ENCODE measurements around the gene DNAH3. TPM values are rescaled to one million over a fixed set of nuclear protein-coding genes. Genes with fewer than 3 reads are reported as not detected.
"Not testable (repeated sequence)": the region's sequence is repeated elsewhere in the genome, so short reads cannot be mapped to it uniquely, and the experiment has no call there.

DNAH3 gene
- total RNA-seq, 1 donor from 2014 or later = 0.89 TPM

- ATAC-seq (ENCODE audit: poor library complexity) (no peak), DNase-seq (no peak)
- intact Hi-C loops (cut with DNase I) = loop anchor here (10.0 kb wide), 1 partner anchor 144 kb away; no protein-coding TSS in a partner anchor
Observed at GRCh38 chr16:20940871-20941635, 209.6 kb downstream of the DNAH3 start.

DNA sequence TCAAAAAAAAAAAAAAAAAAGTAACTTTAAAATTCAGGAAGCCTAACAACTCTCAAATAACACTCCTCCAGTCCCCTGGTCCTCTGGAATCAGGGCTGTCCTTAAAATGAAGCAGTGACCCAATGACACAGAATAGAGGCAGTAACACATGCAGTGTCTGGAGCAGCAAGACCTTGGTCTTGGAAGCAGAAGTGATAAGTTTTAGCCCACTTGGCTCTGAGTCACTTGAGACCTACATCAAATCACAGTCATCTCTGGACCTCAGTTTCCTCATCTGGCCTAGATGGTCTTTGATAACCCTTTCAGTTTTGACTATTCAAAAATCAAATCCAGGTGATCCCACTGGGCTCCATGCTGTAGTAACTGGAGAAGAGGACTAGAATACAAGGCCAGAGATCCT is 211.0 kb downstream of the DNAH3 start:
- intact Hi-C loops (cut with DNase I) = loop anchor here (10.0 kb wide), 1 partner anchor 145 kb away; no protein-coding TSS in a partner anchor
- DNase-seq = no peak
- no peak for ATAC-seq (ENCODE audit: poor library complexity)

DNA sequence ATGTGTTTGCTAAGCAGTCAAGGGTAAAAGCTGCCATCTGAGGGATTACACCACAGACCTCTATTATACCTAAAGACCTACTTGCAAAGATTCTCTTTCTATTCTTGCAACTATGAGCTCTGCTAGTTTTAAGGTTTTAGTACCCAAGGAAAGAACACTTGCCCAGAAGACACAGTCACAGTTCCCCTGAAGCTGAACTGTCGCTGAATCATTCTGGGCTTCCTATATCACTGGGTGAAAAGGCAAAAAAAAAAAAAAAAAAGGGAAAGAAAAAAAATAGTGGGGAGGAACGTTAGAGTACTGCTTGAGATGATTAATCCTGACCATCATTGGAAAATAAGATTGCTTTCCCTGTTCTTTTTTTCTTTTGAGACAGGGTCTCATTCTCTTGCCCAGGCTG is 212.2 kb downstream of the DNAH3 start:
- intact Hi-C loops (cut with DNase I) = no loop called here
- no peak for ATAC-seq (ENCODE audit: poor library complexity)
- DNase-seq = no peak

- ATAC-seq (ENCODE audit: poor library complexity) (no peak), DNase-seq (no peak)
- intact Hi-C loops (cut with DNase I) = no loop called here
Observed at GRCh38 chr16:20937736-20938135, 212.9 kb downstream of the DNAH3 start.

DNA sequence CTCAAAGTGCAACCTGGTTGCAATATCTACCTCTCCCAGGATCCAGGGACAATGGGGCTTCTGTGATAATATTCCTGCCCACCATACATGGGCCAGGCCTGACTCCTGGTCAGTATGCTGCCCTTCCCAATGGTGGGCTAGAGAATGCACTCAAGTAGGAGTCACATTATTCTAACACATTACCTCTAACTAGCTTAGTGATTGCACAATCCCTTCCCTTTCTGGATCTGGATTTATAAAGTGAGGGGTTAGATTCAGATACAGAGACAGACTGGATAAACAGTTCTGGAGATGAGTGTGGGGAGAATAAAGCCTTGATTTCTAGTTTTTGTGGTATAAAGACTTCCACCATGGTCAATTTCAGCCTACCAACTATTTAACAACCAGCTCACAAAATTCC is 217.1 kb downstream of the DNAH3 start:
- DNase-seq = no peak
- intact Hi-C loops (cut with DNase I) = no loop called here
- no peak for ATAC-seq (ENCODE audit: poor library complexity)

- DNase-seq (no peak), ATAC-seq (ENCODE audit: poor library complexity) (no peak)
- intact Hi-C loops (cut with DNase I) = no loop called here
Observed at GRCh38 chr16:20931066-20931600, 219.5 kb downstream of the DNAH3 start.

DNA sequence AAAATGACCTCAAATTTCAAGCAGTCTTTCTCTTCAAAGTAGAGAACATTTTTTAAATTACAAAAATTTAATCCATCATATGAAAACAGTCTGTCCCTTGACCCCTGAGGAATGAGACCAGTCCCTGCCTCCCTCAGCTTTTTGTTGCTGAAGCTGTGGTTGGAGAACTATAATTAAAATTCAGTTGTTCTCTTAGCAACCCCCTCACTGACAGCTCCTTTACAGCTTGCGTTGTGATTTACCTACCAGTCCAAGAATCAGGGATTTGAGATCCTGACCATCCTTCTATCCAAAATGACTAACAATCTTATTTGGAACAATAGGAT is 220.3 kb downstream of the DNAH3 start:
- no peak for DNase-seq
- ATAC-seq (ENCODE audit: poor library complexity) = peak; percentile 21
- intact Hi-C loops (cut with DNase I) = no loop called here

GRCh38 chr16:20929676-20930364 is 220.8 kb downstream of the DNAH3 start:
- intact Hi-C loops (cut with DNase I); DNase-seq: not testable (repeated sequence)

GRCh38 chr16:20928774-20929411 is 221.8 kb downstream of the DNAH3 start:
- ATAC-seq (ENCODE audit: poor library complexity) (peak; percentile 42), DNase-seq (no peak)
- intact Hi-C loops (cut with DNase I) = no loop called here

More at GRCh38 chr16:20929676-20930364, 220.8 kb downstream of the DNAH3 start:
- peak; percentile 92 for ATAC-seq (ENCODE audit: poor library complexity)

DNA sequence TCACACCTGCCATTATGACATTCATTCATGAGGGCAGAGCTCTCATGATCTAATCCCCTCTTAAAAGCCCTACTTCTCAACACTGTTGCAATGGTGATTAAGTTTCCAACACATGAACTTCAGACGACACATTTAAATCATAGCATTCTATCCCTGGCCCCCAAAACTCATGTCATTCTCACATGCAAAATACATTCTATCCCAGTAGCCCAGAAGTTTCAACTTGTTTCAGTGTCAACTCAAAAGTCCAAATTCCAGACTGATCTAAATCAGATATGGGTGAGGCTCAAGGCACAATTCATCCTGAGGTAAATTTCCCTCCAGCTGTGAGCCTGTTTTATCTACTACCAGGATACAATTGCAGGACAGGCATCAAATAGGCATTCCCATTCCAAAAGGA is 224.9 kb downstream of the DNAH3 start:
- ATAC-seq (ENCODE audit: poor library complexity) (no peak), DNase-seq (no peak)
- intact Hi-C loops (cut with DNase I) = no loop called here

DNA sequence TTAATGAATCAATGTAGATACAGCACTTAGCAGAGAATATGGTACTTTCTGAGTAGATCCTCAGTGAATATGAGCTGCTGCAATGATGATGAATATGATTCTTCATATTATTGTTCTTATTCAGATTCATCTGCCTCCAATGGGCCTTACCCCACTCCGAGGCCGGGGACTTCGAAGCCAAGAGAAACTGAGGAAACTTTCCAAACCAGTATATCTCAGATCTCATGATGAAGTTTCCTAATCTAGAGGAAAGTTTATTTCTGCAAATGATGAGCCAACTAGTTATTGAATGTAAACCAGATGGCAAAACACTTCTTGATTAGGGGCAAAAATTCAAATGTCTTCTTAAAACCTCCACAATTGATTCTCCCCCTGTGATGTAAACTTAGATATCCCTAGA is 226.8 kb downstream of the DNAH3 start:
- no peak for DNase-seq
- no peak for ATAC-seq (ENCODE audit: poor library complexity)
- intact Hi-C loops (cut with DNase I) = no loop called here

DNA sequence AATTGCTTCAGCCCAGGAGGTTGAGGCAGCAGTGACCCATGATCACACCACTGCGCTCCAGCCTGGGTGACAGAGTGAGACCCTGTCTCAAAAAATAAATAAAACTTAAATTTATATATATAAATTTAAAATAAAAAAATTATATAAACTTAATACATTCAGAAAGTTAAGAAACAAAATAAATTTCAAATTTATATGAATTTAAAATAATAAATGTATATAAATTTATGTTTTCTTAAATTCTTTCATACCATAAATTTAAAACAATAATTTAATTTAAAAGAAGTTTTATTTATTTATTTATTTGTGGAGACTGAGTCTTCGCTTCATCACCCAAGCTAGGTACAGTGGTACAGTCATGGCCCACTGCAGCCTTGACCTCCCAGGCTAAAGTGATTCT is 229.8 kb downstream of the DNAH3 start:
- intact Hi-C loops (cut with DNase I) = no loop called here
- DNase-seq = no peak
- no peak for ATAC-seq (ENCODE audit: poor library complexity)

- intact Hi-C loops (cut with DNase I) = no loop called here
- DNase-seq (no peak), ATAC-seq (ENCODE audit: poor library complexity) (no peak)
Observed at GRCh38 chr16:20920091-20920490, 230.6 kb downstream of the DNAH3 start.

DNA sequence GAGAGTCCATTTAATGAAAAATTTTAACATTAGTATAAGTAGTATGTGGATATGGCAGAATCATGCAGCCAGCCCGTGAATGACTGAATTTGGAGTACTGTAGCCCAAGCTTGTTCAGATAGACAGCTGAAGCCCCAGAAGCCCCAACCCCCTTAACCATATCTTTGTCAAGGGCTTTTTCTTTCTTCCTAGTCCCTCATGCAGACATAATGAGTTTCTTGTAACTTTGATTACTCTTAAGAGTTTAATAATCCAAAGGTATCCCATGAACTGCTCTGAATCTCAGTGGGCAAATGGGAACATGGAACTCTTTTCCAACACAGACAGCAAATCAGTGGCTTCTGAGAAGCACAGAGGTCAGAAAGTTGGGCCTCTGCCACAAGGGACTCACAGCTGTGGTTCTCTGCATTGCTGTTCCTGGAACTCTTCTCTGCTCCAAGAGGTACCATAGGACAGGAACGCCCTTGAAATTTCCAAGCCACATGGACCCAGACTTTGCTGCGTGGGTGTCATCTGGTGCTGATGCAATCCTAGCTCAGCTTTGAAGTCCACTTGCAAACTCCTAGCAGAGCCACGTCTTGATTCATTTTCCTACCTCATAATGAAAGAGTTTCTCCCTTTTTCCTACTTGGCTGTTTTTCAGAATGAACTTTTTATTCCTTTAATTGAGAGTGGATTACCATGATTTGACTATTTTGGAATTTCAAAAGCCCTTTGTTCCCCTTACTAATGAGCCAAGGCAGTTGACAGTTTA is 232.0 kb downstream of the DNAH3 start:
- intact Hi-C loops (cut with DNase I) = loop anchor here (5.0 kb wide), 1 partner anchor 66 kb away; no protein-coding TSS in a partner anchor
- ATAC-seq (ENCODE audit: poor library complexity) = peak; percentile 87
- DNase-seq = peak; percentile 81

DNA sequence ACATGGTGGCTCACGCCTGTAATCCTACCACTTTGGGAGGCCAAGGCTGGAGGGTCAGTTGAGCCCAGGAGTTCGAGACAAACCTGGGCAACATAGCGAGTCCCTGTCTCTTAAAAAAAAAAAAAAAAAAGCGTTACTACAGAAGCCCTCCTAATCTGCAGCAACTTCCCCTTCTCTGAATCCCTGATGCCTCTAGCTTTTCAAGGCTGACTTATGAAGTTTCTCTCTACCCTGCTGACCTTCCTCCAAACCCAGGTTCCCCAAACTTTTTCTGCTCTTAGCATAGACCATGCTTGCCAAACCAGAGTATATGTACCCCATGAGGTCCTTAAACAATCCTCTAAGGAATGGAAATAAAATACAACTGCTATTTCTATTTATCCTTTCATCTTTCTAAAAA is 233.7 kb downstream of the DNAH3 start:
- intact Hi-C loops (cut with DNase I) = loop anchor here (5.0 kb wide), 1 partner anchor 65 kb away; no protein-coding TSS in a partner anchor
- DNase-seq = no peak
- no peak for ATAC-seq (ENCODE audit: poor library complexity)

DNA sequence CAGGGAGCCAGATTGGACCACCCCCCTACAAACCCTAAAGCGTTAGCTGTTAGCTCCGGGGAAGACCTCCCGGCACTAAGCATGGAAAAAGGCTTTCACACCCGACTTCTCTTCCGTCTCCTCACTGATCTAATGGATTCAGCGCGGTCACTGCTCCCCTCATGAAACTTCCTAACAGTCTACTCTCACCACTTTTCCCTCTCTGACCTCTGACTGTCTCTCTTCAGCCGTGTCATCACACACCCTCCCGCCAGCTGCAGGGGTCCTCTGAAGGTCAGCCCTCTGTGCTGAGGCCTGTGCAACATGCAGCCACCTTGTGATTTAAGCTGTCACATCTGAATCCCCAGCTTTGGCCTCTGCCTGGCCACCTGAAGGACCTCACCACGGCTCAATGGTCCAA is 234.4 kb downstream of the DNAH3 start:
- intact Hi-C loops (cut with DNase I) = loop anchor here (5.0 kb wide), 1 partner anchor 64 kb away; no protein-coding TSS in a partner anchor
- DNase-seq (no peak), ATAC-seq (ENCODE audit: poor library complexity) (no peak)

DNA sequence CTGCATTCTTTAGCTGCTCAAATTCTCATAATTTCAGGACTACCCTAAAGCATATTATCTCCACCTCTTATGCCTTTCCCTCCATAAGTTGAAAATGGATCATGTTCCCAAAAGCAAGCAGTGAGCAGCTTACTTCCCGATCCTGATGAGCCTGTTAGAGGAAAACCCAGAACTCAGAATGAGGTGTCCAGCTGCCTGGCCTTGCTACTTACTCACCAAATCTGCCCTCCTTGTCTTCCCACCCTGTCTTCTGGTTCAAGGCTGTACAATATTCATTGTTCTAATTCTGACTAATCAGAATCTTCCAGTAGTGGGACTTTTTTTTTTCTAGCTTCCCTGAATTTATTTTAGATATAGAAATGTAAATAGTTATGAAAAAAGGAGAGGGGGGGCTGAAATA is 239.3 kb downstream of the DNAH3 start:
- DNase-seq (no peak), ATAC-seq (ENCODE audit: poor library complexity) (no peak)
- intact Hi-C loops (cut with DNase I) = no loop called here

GRCh38 chr16:20910781-20911321 is 239.8 kb downstream of the DNAH3 start:
- intact Hi-C loops (cut with DNase I) = no loop called here
- DNase-seq (no peak), ATAC-seq (ENCODE audit: poor library complexity) (peak; percentile 56)

All from Right ventricle myocardium superior (tissue), 1 donor.